Fibroblast of lung (primary cell): ENCODE results near the gene PNMA3. TPM values are rescaled to one million over a fixed set of nuclear protein-coding genes. Genes with fewer than 3 reads are reported as not detected.
"Not testable (repeated sequence)": the region's sequence is repeated elsewhere in the genome, so short reads cannot be mapped to it uniquely, and the experiment has no call there.

Experiments used
- DNase-seq, 2 donors: peaks; one replicate each; pipeline versions ENCODE4 v3.0.0 to v3.0.0-alpha.2; 2010; ENCODE audit warnings: low read depth in 2 of 2
- H2AFZ ChIP-seq: 2 replicates; pipeline ENCODE4 v1.5.1; 2012; ENCODE audit warnings: low read length, control low read depth, inconsistent platforms
- H3K27ac ChIP-seq: 2 replicates; pipeline ENCODE4 v1.5.1; 2011; ENCODE audit warnings: low read length, control low read depth; ENCODE audit not compliant: insufficient read depth
- H3K27me3 ChIP-seq: 2 replicates; pipeline ENCODE4 v1.5.1; 2011; ENCODE audit warnings: mild to moderate bottlenecking, low read length; ENCODE audit not compliant: control insufficient read depth, insufficient read depth
- H3K36me3 ChIP-seq: 2 replicates; pipeline ENCODE4 v1.5.1; 2011; ENCODE audit warnings: low read length; ENCODE audit not compliant: control insufficient read depth, insufficient read depth
- H3K4me1 ChIP-seq: 2 replicates; pipeline ENCODE4 v1.5.1; 2011; ENCODE audit warnings: low read length; ENCODE audit not compliant: control insufficient read depth, insufficient read depth; ENCODE audit errors: extremely low read depth
- H3K4me2 ChIP-seq: 2 replicates; pipeline ENCODE4 v1.5.1; 2011; ENCODE audit warnings: low read length, control low read depth; ENCODE audit not compliant: insufficient read depth; ENCODE audit errors: extremely low read depth
- H3K4me3 ChIP-seq, 4 experiments: fragments of 200-600 bp in 1 of 4; sonication (generic) in 1 of 4; replicated peaks in 1 of 4; 2 replicates each; pipeline ENCODE4 v1.5.1; 2011 to 2016; ENCODE audit warnings: low read length in 4 of 4, low read depth in 3 of 4, mild to moderate bottlenecking in 3 of 4, control low read depth in 2 of 4, inconsistent platforms in 1 of 4, mixed read lengths in 1 of 4; ENCODE audit not compliant: insufficient read depth in 1 of 4; ENCODE audit errors: control extremely low read depth in 1 of 4
- H3K79me2 ChIP-seq: 2 replicates; pipeline ENCODE4 v1.5.1; 2012; ENCODE audit warnings: mild to moderate bottlenecking, low read length, inconsistent platforms; ENCODE audit not compliant: control insufficient read depth, insufficient read depth
- H3K9ac ChIP-seq: 2 replicates; pipeline ENCODE4 v1.5.1; 2011; ENCODE audit warnings: mild to moderate bottlenecking, low read length, control low read depth; ENCODE audit not compliant: insufficient read depth
- H3K9me3 ChIP-seq: 2 replicates; pipeline ENCODE4 v1.5.1; 2012; ENCODE audit warnings: low read depth, low read length; ENCODE audit not compliant: control insufficient read depth, insufficient read depth
- H4K20me1 ChIP-seq: 2 replicates; pipeline ENCODE4 v1.5.1; 2011; ENCODE audit warnings: low read length; ENCODE audit not compliant: control insufficient read depth, insufficient read depth; ENCODE audit errors: extremely low read depth
- CTCF ChIP-seq, 2 donors: IDR thresholded peaks in 1 of 2; conservative IDR thresholded peaks in 1 of 2; 1 replicate in 1 of 2; 2 replicates in 1 of 2; pipeline ENCODE4 v1.5.1; 2011 to 2012; ENCODE audit warnings: low read length in 2 of 2, control low read depth in 1 of 2, inconsistent platforms in 1 of 2, low read depth in 1 of 2, mild to moderate bottlenecking in 1 of 2
- EZH2 ChIP-seq: IDR thresholded peaks from 2 replicates; pipeline ENCODE4 v1.5.1; 2012; ENCODE audit warnings: low read length, control low read depth, mild to moderate bottlenecking; ENCODE audit errors: missing control alignments
- polyA plus RNA-seq, 2 donors: library from polyadenylated mRNA; depleted of rRNA in 1 of 2; stranded (reverse) in 1 of 2; unstranded in 1 of 2; fragments of >200 nt; gene quantifications; 2 replicates each; pipeline ENCODE4 v1.2.1, GENCODE V29; 2011 to 2012; ENCODE audit warnings: missing spikeins in 1 of 2
- total RNA-seq: library from RNA; depleted of rRNA; stranded (reverse); fragments of >200 nt; gene quantifications from 2 replicates; pipeline ENCODE4 v1.2.1, GENCODE V29; 2014

The PNMA3 gene
- total and polyA plus RNA-seq, 2 donors (not counting 1 experiment from before 2014, with no cell fraction given): 0.03 to 0.33 TPM

GRCh38 chrX:153074262-153074899 is 18.1 kb downstream of the PNMA3 start:
- no peak for DNase-seq
- Histone ChIP-seq H4K20me1 (no peaks in the 10 kb centered on the region), H3K4me3 (no peak overlapping the region), H3K27ac (no peak overlapping the region), H3K9ac (no peak overlapping the region), H3K36me3 (no peaks in the 10 kb centered on the region), H3K79me2 (no peaks in the 10 kb centered on the region), H3K27me3 (no peaks in the 10 kb centered on the region), H3K9me3 (no peaks in the 10 kb centered on the region), H2AFZ (no peak overlapping the region), H3K4me2 (no peak overlapping the region), H3K4me1 (no peaks in the 10 kb centered on the region)
- TF ChIP-seq EZH2 (no peak), CTCF (conservative IDR thresholded peaks at IDR 0.05 in 1 of 2, IDR thresholded peaks at IDR 0.05 in 1 of 2; ENCODE audit: low read depth in 1 of 2, low read length in 2 of 2) (no peak)

GRCh38 chrX:153074935-153075334 is 18.7 kb downstream of the PNMA3 start:
- no peak for DNase-seq
- Histone ChIP-seq H3K27me3 (no peaks in the 10 kb centered on the region), H3K4me2 (no peak overlapping the region), H3K27ac (no peak overlapping the region), H3K4me1 (no peaks in the 10 kb centered on the region), H3K36me3 (no peaks in the 10 kb centered on the region), H3K9me3 (no peaks in the 10 kb centered on the region), H3K9ac (no peak overlapping the region), H3K79me2 (no peaks in the 10 kb centered on the region), H2AFZ (no peak overlapping the region), H3K4me3 (no peak overlapping the region), H4K20me1 (no peaks in the 10 kb centered on the region)
- TF ChIP-seq EZH2: no peak
- no peak for TF ChIP-seq CTCF (conservative IDR thresholded peaks at IDR 0.05 in 1 of 2, IDR thresholded peaks at IDR 0.05 in 1 of 2; ENCODE audit: low read depth in 1 of 2, low read length in 2 of 2)

GRCh38 chrX:153075366-153075765 is 19.1 kb downstream of the PNMA3 start:
- Histone ChIP-seq H3K36me3 (no peaks in the 10 kb centered on the region), H3K9ac (no peak overlapping the region), H3K4me3 (no peak overlapping the region), H2AFZ (no peak overlapping the region), H3K79me2 (no peaks in the 10 kb centered on the region), H3K4me1 (no peaks in the 10 kb centered on the region), H3K27me3 (no peaks in the 10 kb centered on the region), H3K9me3 (no peaks in the 10 kb centered on the region), H3K27ac (no peak overlapping the region), H4K20me1 (no peaks in the 10 kb centered on the region), H3K4me2 (no peak overlapping the region)
- no peak for DNase-seq
- TF ChIP-seq EZH2 (no peak), CTCF (conservative IDR thresholded peaks at IDR 0.05 in 1 of 2, IDR thresholded peaks at IDR 0.05 in 1 of 2; ENCODE audit: low read depth in 1 of 2, low read length in 2 of 2) (no peak)

- H3K4me3 ChIP-seq, H4K20me1 ChIP-seq, H2AFZ ChIP-seq, H3K27me3 ChIP-seq, H3K4me1 ChIP-seq, H3K27ac ChIP-seq, H3K36me3 ChIP-seq, H3K4me2 ChIP-seq, H3K9ac ChIP-seq, DNase-seq, H3K79me2 ChIP-seq, H3K9me3 ChIP-seq: not testable (repeated sequence)
Observed at GRCh38 chrX:153077437-153078135, 21.3 kb downstream of the PNMA3 start.
